Measurements from ENCODE around the gene GSTP1. TPM values are rescaled to one million over a fixed set of nuclear protein-coding genes. Genes with fewer than 3 reads are reported as not detected.

Gene GSTP1
- total RNA-seq, 4 donors from 2014 or later: 399 to 826 (median 474) TPM

GRCh38 chr11:67584881-67585873 is 1.6 kb downstream of the GSTP1 start:
- TF ChIP-seq CTCF (IDR thresholded peaks at IDR 0.05; ENCODE audit: low read depth): no peak

- TF ChIP-seq CTCF (IDR thresholded peaks at IDR 0.05; ENCODE audit: low read depth): no peak
These were observed 2.3 kb downstream of the GSTP1 start for GRCh38 chr11:67585911-67586310.

GRCh38 chr11:67586568-67587250 is 3.1 kb downstream of the GSTP1 start:
- TF ChIP-seq CTCF (IDR thresholded peaks at IDR 0.05; ENCODE audit: low read depth): no peak

GRCh38 chr11:67588136-67588503 is 4.5 kb downstream of the GSTP1 start:
- TF ChIP-seq CTCF (IDR thresholded peaks at IDR 0.05; ENCODE audit: low read depth): no peak

- TF ChIP-seq CTCF (IDR thresholded peaks at IDR 0.05; ENCODE audit: low read depth): no peak
These were observed 9.4 kb downstream of the GSTP1 start for GRCh38 chr11:67592880-67593564.

- no peak for TF ChIP-seq CTCF (IDR thresholded peaks at IDR 0.05; ENCODE audit: low read depth)
These were observed 9.9 kb downstream of the GSTP1 start for GRCh38 chr11:67593565-67593905.

- TF ChIP-seq CTCF (IDR thresholded peaks at IDR 0.05; ENCODE audit: low read depth): no peak
These were observed 10.9 kb downstream of the GSTP1 start for GRCh38 chr11:67594480-67594879.

All from subcutaneous adipose tissue (tissue), 4 donors.